H9 (cell line): Measurements from ENCODE around the gene COX17. TPM values are rescaled to one million over a fixed set of nuclear protein-coding genes. Genes with fewer than 3 reads are reported as not detected.
"Not testable (repeated sequence)": the region's sequence is repeated elsewhere in the genome, so short reads cannot be mapped to it uniquely, and the experiment has no call there.

Source experiments
- DNase-seq: peaks from one replicate; pipeline ENCODE4 v3.0.0-alpha.2; 2017
- H2AFZ ChIP-seq: one replicate; pipeline ENCODE4 v1.6.1; 2013; ENCODE audit warnings: mild to moderate bottlenecking, low read length, control low read depth, moderate library complexity
- H2AK5ac ChIP-seq: 2 replicates; pipeline ENCODE4 v1.6.1; 2013; ENCODE audit warnings: low read length, control low read depth, mixed read lengths; ENCODE audit not compliant: insufficient read length
- H2BK120ac ChIP-seq: one replicate; pipeline ENCODE4 v1.6.1; 2013; ENCODE audit warnings: low read depth, mild to moderate bottlenecking, low read length, control low read depth, inconsistent platforms; ENCODE audit not compliant: poor library complexity, severe bottlenecking
- H2BK12ac ChIP-seq: 2 replicates; pipeline ENCODE4 v1.6.1; 2013; ENCODE audit warnings: low read length, control low read depth, mixed read lengths, low read depth; ENCODE audit not compliant: insufficient read length
- H2BK15ac ChIP-seq: 2 replicates; pipeline ENCODE4 v1.6.1; 2013; ENCODE audit warnings: low read depth, low read length, control low read depth
- H2BK20ac ChIP-seq: one replicate; pipeline ENCODE4 v1.6.1; 2013; ENCODE audit warnings: low read depth, mild to moderate bottlenecking, low read length, control low read depth, inconsistent platforms; ENCODE audit not compliant: poor library complexity, severe bottlenecking
- H2BK5ac ChIP-seq: 2 replicates; pipeline ENCODE4 v1.6.1; 2013; ENCODE audit warnings: low read length, control low read depth, mixed read lengths; ENCODE audit not compliant: insufficient read length
- H3K14ac ChIP-seq: 2 replicates; pipeline ENCODE4 v1.6.1; 2013; ENCODE audit warnings: low read length, control low read depth; ENCODE audit not compliant: insufficient read depth
- H3K18ac ChIP-seq: 2 replicates; pipeline ENCODE4 v1.6.1; 2013; ENCODE audit warnings: low read depth, mild to moderate bottlenecking, mixed read lengths, low read length, control low read depth; ENCODE audit not compliant: insufficient read length
- H3K23ac ChIP-seq: 2 replicates; pipeline ENCODE4 v1.6.1; 2013; ENCODE audit warnings: low read length, control low read depth, mixed read lengths, low read depth; ENCODE audit not compliant: insufficient read length
- H3K23me2 ChIP-seq: 2 replicates; pipeline ENCODE4 v1.6.1; 2013; ENCODE audit warnings: low read depth, mild to moderate bottlenecking, mixed read lengths, low read length, control low read depth; ENCODE audit not compliant: insufficient read length, poor library complexity, severe bottlenecking
- H3K27ac ChIP-seq: 2 replicates; pipeline ENCODE4 v1.5.1; 2013; ENCODE audit warnings: low read length, control low read depth, mixed read lengths, low read depth; ENCODE audit not compliant: insufficient read length
- H3K27me3 ChIP-seq: 2 replicates; pipeline ENCODE4 v1.6.1; 2013; ENCODE audit warnings: low read length, control low read depth, inconsistent platforms; ENCODE audit not compliant: insufficient read depth
- H3K4ac ChIP-seq: 2 replicates; pipeline ENCODE4 v1.6.1; 2013; ENCODE audit warnings: low read depth, mild to moderate bottlenecking, control low read depth, inconsistent platforms, low read length, moderate library complexity
- H3K4me1 ChIP-seq: 2 replicates; pipeline ENCODE4 v1.6.1; 2013; ENCODE audit warnings: low read length, control low read depth, inconsistent platforms; ENCODE audit not compliant: insufficient read depth
- H3K4me2 ChIP-seq: 2 replicates; pipeline ENCODE4 v1.6.1; 2013; ENCODE audit warnings: low read length, control low read depth, mixed read lengths; ENCODE audit not compliant: insufficient read length, insufficient read depth
- H3K56ac ChIP-seq: 2 replicates; pipeline ENCODE4 v1.6.1; 2013; ENCODE audit warnings: low read depth, mild to moderate bottlenecking, mixed read lengths, low read length, control low read depth; ENCODE audit not compliant: insufficient read length
- H3K79me1 ChIP-seq: 2 replicates; pipeline ENCODE4 v1.6.1; 2013; ENCODE audit warnings: low read depth, mild to moderate bottlenecking, moderate library complexity, low read length, control low read depth, inconsistent platforms; ENCODE audit not compliant: insufficient read depth, poor library complexity, severe bottlenecking
- H3K79me2 ChIP-seq: 2 replicates; pipeline ENCODE4 v1.6.1; 2013; ENCODE audit warnings: low read length, control low read depth, inconsistent platforms; ENCODE audit not compliant: insufficient read depth
- H3K9ac ChIP-seq: 2 replicates; pipeline ENCODE4 v1.6.1; 2013; ENCODE audit warnings: low read length, control low read depth, mixed read lengths; ENCODE audit not compliant: insufficient read length; ENCODE audit errors: extremely low read depth
- H3K9me3 ChIP-seq: one replicate; pipeline ENCODE4 v1.6.1; 2013; ENCODE audit warnings: low read depth, low read length, inconsistent platforms; ENCODE audit not compliant: control insufficient read depth
- H3T11ph ChIP-seq: one replicate; pipeline ENCODE4 v1.6.1; 2013; ENCODE audit warnings: mild to moderate bottlenecking, low read length, control low read depth, inconsistent platforms
- H4K20me1 ChIP-seq: one replicate; pipeline ENCODE4 v1.6.1; 2013; ENCODE audit not compliant: control insufficient read depth, insufficient read length, insufficient read depth
- H4K5ac ChIP-seq: 2 replicates; pipeline ENCODE4 v1.6.1; 2013; ENCODE audit warnings: low read depth, mild to moderate bottlenecking, mixed read lengths, low read length, control low read depth; ENCODE audit not compliant: insufficient read length
- H4K8ac ChIP-seq: replicated peaks from 2 replicates; pipeline ENCODE4 v1.6.1; 2013; ENCODE audit warnings: low read length, control low read depth, mixed read lengths, low read depth; ENCODE audit not compliant: insufficient read length
- H4K91ac ChIP-seq: 2 replicates; pipeline ENCODE4 v1.6.1; 2013; ENCODE audit warnings: low read depth, mild to moderate bottlenecking, moderate library complexity, mixed read lengths, low read length, control low read depth; ENCODE audit not compliant: insufficient read length
- H3K27ac Mint-ChIP-seq, 3 experiments: 2 replicates in 2 of 3; 3 replicates in 1 of 3; pipeline ENCODE4 v1.8.0; 2020 to 2021; ENCODE audit warnings: mixed read lengths in 3 of 3, mild to moderate bottlenecking in 1 of 3, moderate library complexity in 1 of 3
- H3K27me3 Mint-ChIP-seq: 2 replicates; pipeline ENCODE4 v1.8.0; 2021; ENCODE audit warnings: low read depth, mild to moderate bottlenecking, moderate library complexity, mixed read lengths
- H3K36me3 Mint-ChIP-seq, 3 experiments: 2 replicates in 2 of 3; 3 replicates in 1 of 3; pipeline ENCODE4 v1.8.0; 2020 to 2021; ENCODE audit warnings: low read depth in 3 of 3, mixed read lengths in 3 of 3; ENCODE audit not compliant: insufficient read depth in 1 of 3
- H3K4me1 Mint-ChIP-seq, 2 experiments: 2 replicates each; pipeline ENCODE4 v1.8.0; 2020; ENCODE audit warnings: mixed read lengths in 2 of 2
- H3K4me3 Mint-ChIP-seq, 2 experiments: 2 replicates in 1 of 2; 3 replicates in 1 of 2; pipeline ENCODE4 v1.8.0; 2020 to 2021; ENCODE audit warnings: mild to moderate bottlenecking in 2 of 2, mixed read lengths in 2 of 2, moderate library complexity in 1 of 2
- H3K9me3 Mint-ChIP-seq, 2 experiments: 2 replicates in 1 of 2; 3 replicates in 1 of 2; pipeline ENCODE4 v1.8.0; 2020; ENCODE audit warnings: mild to moderate bottlenecking in 2 of 2, mixed read lengths in 2 of 2, moderate library complexity in 1 of 2
- WGBS: extraction: QIAGEN DNeasy Blood & Tissue Kit; methylation state at CpG from one replicate; pipeline ENCODE4 v1.1.7; 2013; ENCODE audit warnings: missing lambda C conversion rate, low lambda C conversion rate, mixed read lengths; ENCODE audit not compliant: insufficient read length; ENCODE audit errors: extremely low coverage; 5-methylcytosine and 5-hydroxymethylcytosine counted together
- total RNA-seq: library from RNA; stranded (reverse); gene quantifications from 2 replicates; pipeline ENCODE4 v1.2.1, GENCODE V29; 2021
- TF ChIP-seq, protein P1 (sequence below): fragments of 200-600 bp; sonication (generic); conservative IDR thresholded peaks from 3 replicates; pipeline ENCODE4 v1.8.0; 2021; ENCODE audit warnings: antibody characterized with exemption, mild to moderate bottlenecking

COX17 gene
- total RNA-seq, 1 experiment from 2014 or later, result 47.0 TPM

GRCh38 chr3:119679874-119680273 lies 2.7 kb upstream of the COX17 start:
- H3T11ph ChIP-seq, result no peak overlapping the region
- no peak for DNase-seq
- H3K23ac ChIP-seq, result no peak overlapping the region

DNA sequence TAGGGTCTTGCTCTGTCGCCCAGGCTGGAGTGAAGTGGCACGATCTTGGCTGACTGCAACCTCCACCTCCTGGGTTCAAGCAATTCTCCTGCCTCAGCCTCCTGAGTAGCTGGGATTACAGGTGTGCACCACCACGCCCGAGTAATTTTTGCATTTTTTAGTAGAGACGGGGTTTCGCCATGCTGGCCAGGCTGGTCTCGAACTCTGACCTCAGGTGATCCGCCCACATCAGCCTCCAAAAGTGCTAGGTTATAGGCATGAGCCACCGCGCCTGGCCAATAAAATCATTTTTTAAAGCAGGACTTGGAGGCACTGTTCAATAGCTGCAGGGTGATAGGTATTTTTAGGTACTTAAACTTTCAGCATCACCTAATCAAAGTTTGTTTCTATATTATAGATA lies 1.0 kb upstream of the COX17 start:
- H4K20me1 ChIP-seq, H2BK15ac ChIP-seq, H3K27me3 ChIP-seq, H3K9me3 ChIP-seq, H4K8ac ChIP-seq, H2BK120ac ChIP-seq, H2AFZ ChIP-seq, H3K4me3 Mint-ChIP-seq, H3K4me1 ChIP-seq, H3K23ac ChIP-seq, H3K79me1 ChIP-seq, H4K5ac ChIP-seq, H3K18ac ChIP-seq, H3K4me2 ChIP-seq, H3K23me2 ChIP-seq, H2BK20ac ChIP-seq, H3K27ac Mint-ChIP-seq, H4K91ac ChIP-seq, H2BK5ac ChIP-seq, H3K27ac ChIP-seq, H3K27me3 Mint-ChIP-seq, H3K4ac ChIP-seq, H2AK5ac ChIP-seq, DNase-seq, H3T11ph ChIP-seq, H3K14ac ChIP-seq, H3K9me3 Mint-ChIP-seq, H2BK12ac ChIP-seq, H3K9ac ChIP-seq, H3K56ac ChIP-seq, H3K79me2 ChIP-seq: not testable (repeated sequence)
- no CpG with 5 or more reads among the region's 10 CpGs for WGBS
- H3K4me1 Mint-ChIP-seq, result peaks cover 17 to 19% of the 10 kb centered on the region in 2 experiments
- peaks cover 5 to 24% (median 19%) of the 10 kb centered on the region in 3 experiments for H3K36me3 Mint-ChIP-seq

More at GRCh38 chr3:119679874-119680273, 2.7 kb upstream of the COX17 start:
- Histone ChIP-seq H3K18ac (no peak overlapping the region), H3K9ac (no peak overlapping the region), H2BK5ac (no peak overlapping the region), H3K27ac (no peak overlapping the region), H2AK5ac (no peak overlapping the region), H3K27me3 (no peaks in the 10 kb centered on the region), H2BK15ac (no peak overlapping the region), H3K79me2 (peaks cover 5% of the 10 kb centered on the region; the same call in 1 of the 2 replicates), H3K9me3 (no peaks in the 10 kb centered on the region), H3K4me2 (no peak overlapping the region), H3K56ac (no peak overlapping the region), H2BK12ac (no peak overlapping the region), H4K20me1 (no peaks in the 10 kb centered on the region), H4K5ac (no peak overlapping the region), H2BK120ac (no peak overlapping the region), H4K8ac (no peak overlapping the region), H3K4ac (no peak overlapping the region), H3K23me2 (no peaks in the 10 kb centered on the region), H3K79me1 (no peaks in the 10 kb centered on the region), H3K14ac (no peak overlapping the region), H2AFZ (no peak overlapping the region), H2BK20ac (no peak overlapping the region), H3K4me1 (no peaks in the 10 kb centered on the region), H4K91ac (no peak overlapping the region)
- H3K36me3 Mint-ChIP-seq, result peaks cover under 1 to 9% (median 4%) of the 10 kb centered on the region in 3 experiments
- H3K9me3 Mint-ChIP-seq, result no peaks in the 10 kb centered on the region
- TF ChIP-seq, protein P1, sequence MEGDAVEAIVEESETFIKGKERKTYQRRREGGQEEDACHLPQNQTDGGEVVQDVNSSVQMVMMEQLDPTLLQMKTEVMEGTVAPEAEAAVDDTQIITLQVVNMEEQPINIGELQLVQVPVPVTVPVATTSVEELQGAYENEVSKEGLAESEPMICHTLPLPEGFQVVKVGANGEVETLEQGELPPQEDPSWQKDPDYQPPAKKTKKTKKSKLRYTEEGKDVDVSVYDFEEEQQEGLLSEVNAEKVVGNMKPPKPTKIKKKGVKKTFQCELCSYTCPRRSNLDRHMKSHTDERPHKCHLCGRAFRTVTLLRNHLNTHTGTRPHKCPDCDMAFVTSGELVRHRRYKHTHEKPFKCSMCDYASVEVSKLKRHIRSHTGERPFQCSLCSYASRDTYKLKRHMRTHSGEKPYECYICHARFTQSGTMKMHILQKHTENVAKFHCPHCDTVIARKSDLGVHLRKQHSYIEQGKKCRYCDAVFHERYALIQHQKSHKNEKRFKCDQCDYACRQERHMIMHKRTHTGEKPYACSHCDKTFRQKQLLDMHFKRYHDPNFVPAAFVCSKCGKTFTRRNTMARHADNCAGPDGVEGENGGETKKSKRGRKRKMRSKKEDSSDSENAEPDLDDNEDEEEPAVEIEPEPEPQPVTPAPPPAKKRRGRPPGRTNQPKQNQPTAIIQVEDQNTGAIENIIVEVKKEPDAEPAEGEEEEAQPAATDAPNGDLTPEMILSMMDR, result no peak
- H3K27ac Mint-ChIP-seq, result no peak overlapping the region
- no peaks in the 10 kb centered on the region for H3K27me3 Mint-ChIP-seq
- peaks cover 18 to 21% of the 10 kb centered on the region in 2 experiments for H3K4me1 Mint-ChIP-seq
- no peak overlapping the region for H3K4me3 Mint-ChIP-seq
